Progenitor cell of endocrine pancreas (in vitro differentiated cells): Measurements from ENCODE around the gene RHOF. TPM values are rescaled to one million over a fixed set of nuclear protein-coding genes. Genes with fewer than 3 reads are reported as not detected.

Source experiments
- DNase-seq: peaks from one replicate; pipeline ENCODE4 v3.0.0; 2021; ENCODE audit warnings: low spot score; ENCODE audit not compliant: unreplicated experiment
- H3K27ac Mint-ChIP-seq: 2 replicates; pipeline ENCODE4 v1.8.0; 2021; ENCODE audit warnings: mild to moderate bottlenecking, moderate library complexity, mixed read lengths
- H3K27me3 Mint-ChIP-seq: 2 replicates; pipeline ENCODE4 v1.8.0; 2021; ENCODE audit warnings: mixed read lengths
- H3K36me3 Mint-ChIP-seq: 2 replicates; pipeline ENCODE4 v1.8.0; 2022; ENCODE audit warnings: mixed read lengths; ENCODE audit not compliant: insufficient read depth
- H3K4me1 Mint-ChIP-seq: 2 replicates; pipeline ENCODE4 v1.8.0; 2021; ENCODE audit warnings: low read depth, mixed read lengths
- H3K4me3 Mint-ChIP-seq: 2 replicates; pipeline ENCODE4 v1.8.0; 2021; ENCODE audit warnings: low read depth, mild to moderate bottlenecking, moderate library complexity, mixed read lengths
- H3K9me3 Mint-ChIP-seq: 2 replicates; pipeline ENCODE4 v1.8.0; 2021; ENCODE audit warnings: low read depth, mixed read lengths
- CTCF ChIP-seq: fragments of 200-600 bp; sonication (generic); IDR thresholded peaks from one replicate; pipeline ENCODE4 v1.5.0; 2021; ENCODE audit warnings: antibody characterized with exemption, mild to moderate bottlenecking; ENCODE audit not compliant: unreplicated experiment
- total RNA-seq: library from RNA; stranded (reverse); gene quantifications from 2 replicates; pipeline ENCODE4 v1.2.1, GENCODE V29; 2021

Gene RHOF
- total RNA-seq, 1 donor from 2014 or later: 36.0 TPM

GRCh38 chr12:121799156-121799841 is 5.8 kb upstream of the RHOF start:
- H3K36me3 Mint-ChIP-seq: peaks cover 18% of the 10 kb centered on the region
- H3K4me3 Mint-ChIP-seq: peak overlapping the region; percentile 83
- H3K4me1 Mint-ChIP-seq: peaks cover 32% of the 10 kb centered on the region
- no peak for TF ChIP-seq CTCF
- H3K9me3 Mint-ChIP-seq: no peaks in the 10 kb centered on the region
- no peak for DNase-seq
- peak overlapping the region; percentile 98 for H3K27ac Mint-ChIP-seq
- no peaks in the 10 kb centered on the region for H3K27me3 Mint-ChIP-seq

GRCh38 chr12:121798787-121799155 is 5.3 kb upstream of the RHOF start:
- no peak for DNase-seq
- Mint-ChIP-seq H3K27me3 (no peaks in the 10 kb centered on the region), H3K4me1 (peaks cover 33% of the 10 kb centered on the region), H3K27ac (peak overlapping the region; percentile 94), H3K9me3 (no peaks in the 10 kb centered on the region), H3K4me3 (peak overlapping the region; percentile 77), H3K36me3 (peaks cover 18% of the 10 kb centered on the region)
- no peak for TF ChIP-seq CTCF

GRCh38 chr12:121797937-121798786 is 4.7 kb upstream of the RHOF start:
- Mint-ChIP-seq H3K4me3 (peak overlapping the region; percentile 77), H3K36me3 (peaks cover 18% of the 10 kb centered on the region), H3K9me3 (no peaks in the 10 kb centered on the region), H3K27me3 (no peaks in the 10 kb centered on the region), H3K27ac (peak overlapping the region; percentile 96), H3K4me1 (peaks cover 33% of the 10 kb centered on the region)
- TF ChIP-seq CTCF: no peak
- DNase-seq: no peak

- TF ChIP-seq CTCF: peak; percentile 36
- H3K27ac Mint-ChIP-seq: peak overlapping the region; percentile 96
- DNase-seq: peak; percentile 74
- H3K9me3 Mint-ChIP-seq: no peaks in the 10 kb centered on the region
- peaks cover 35% of the 10 kb centered on the region for H3K4me1 Mint-ChIP-seq
- H3K4me3 Mint-ChIP-seq: peak overlapping the region; percentile 56
- H3K27me3 Mint-ChIP-seq: peaks cover 2% of the 10 kb centered on the region
- H3K36me3 Mint-ChIP-seq: peaks cover 18% of the 10 kb centered on the region
Observed at GRCh38 chr12:121796855-121797751, 3.6 kb upstream of the RHOF start.
